NCI-H2196 (cell line): ENCODE results near the gene SNAPC2.

Source experiments
- DNase-seq: peaks from one replicate; lab custom pipeline; 2025; ENCODE audit not compliant: unreplicated experiment; lab: John Stamatoyannopoulos, UW

SNAPC2 gene, protein sequence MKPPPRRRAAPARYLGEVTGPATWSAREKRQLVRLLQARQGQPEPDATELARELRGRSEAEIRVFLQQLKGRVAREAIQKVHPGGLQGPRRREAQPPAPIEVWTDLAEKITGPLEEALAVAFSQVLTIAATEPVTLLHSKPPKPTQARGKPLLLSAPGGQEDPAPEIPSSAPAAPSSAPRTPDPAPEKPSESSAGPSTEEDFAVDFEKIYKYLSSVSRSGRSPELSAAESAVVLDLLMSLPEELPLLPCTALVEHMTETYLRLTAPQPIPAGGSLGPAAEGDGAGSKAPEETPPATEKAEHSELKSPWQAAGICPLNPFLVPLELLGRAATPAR

DNA sequence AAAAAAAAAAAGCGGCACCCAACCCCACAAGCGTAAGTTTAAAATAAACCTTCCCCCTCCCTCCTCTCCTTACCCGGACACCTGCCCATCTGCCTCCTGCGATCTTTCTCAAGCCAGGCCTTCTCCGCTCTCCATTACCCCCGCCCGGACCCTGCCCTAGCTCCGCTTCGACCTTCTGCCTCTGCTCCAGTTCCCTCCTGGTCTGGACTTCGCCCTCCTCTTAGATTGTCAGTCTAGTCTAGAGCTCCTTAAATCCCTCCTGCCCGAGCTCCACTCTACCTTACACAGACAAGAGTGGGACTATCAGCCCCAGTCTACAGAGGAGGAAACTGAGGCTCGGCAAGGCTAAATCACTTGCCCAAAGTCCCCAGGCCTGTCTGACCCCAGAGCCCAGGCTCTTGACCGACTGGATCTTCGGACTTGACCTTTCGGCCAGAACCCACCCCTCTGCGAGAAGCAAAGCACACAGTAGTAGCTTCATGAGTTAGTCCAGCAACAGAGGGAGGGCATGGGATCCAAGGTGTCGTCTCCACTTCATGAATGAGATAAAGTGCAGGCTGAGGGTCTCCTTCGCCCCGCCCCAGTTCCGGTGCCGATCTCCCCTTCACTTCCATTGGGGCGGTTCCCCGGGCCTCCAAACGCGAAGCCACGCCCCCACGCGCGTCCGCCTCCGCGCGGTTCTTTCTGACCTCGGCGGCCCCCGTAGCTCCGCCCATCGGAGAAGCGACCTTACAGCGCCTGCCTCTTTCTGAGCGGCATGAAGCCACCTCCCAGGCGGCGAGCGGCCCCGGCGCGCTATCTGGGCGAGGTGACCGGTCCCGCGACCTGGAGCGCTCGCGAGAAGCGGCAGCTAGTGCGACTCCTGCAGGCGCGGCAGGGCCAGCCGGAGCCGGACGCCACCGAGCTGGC, at the start of gene SNAPC2:
TSS of gene SNAPC2 (plus strand) at position 729 of the 909 bp plus-strand sequence. CDS start at position 758, 29 bp downstream.
- DNase-seq = peak; percentile 96

DNA sequence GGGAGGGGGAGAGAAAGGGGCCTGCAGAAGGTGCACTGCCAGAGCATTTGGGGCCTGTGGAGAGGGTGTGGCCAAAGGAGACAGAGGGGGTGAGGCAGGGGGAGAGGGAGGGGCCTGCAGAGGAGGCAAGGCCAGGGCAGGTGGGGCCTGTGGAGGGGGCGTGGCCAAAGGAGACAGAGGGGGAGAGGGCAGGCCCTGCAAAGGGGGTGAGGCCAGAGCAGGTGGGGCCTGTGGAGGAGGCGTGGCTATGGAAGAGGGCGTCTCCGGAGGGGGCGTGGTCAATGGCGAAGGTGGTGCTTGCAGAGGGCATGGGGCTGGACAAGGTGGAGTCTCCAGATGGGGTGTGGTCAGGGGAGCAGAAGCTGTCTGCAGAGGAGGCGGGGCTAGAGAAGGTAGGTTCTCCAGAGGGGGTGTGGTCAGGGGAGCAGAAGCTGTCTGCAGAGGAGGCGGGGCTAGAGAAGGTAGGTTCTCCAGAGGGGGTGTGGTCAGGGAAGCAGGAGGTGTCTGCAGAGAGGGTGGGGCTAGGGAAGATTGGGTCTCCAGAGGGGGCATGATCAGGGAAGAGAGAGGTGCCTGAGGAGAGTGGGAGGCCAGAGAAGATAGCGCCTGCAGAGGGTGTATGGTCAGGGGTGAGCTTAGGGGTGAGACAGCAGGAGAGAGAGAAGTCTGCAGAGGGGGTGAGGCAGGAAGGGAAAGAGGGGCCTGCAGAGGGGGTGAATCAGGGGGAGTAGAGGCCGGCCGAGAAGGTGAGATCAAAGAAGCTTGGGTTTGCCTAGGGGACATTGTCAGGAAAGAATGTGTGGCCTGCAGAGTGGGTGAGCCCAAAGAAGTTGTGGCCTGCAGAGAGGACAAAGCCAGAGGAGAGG, 49.3 kb upstream of the SNAPC2 start:
- peak; percentile 78 for DNase-seq

DNA sequence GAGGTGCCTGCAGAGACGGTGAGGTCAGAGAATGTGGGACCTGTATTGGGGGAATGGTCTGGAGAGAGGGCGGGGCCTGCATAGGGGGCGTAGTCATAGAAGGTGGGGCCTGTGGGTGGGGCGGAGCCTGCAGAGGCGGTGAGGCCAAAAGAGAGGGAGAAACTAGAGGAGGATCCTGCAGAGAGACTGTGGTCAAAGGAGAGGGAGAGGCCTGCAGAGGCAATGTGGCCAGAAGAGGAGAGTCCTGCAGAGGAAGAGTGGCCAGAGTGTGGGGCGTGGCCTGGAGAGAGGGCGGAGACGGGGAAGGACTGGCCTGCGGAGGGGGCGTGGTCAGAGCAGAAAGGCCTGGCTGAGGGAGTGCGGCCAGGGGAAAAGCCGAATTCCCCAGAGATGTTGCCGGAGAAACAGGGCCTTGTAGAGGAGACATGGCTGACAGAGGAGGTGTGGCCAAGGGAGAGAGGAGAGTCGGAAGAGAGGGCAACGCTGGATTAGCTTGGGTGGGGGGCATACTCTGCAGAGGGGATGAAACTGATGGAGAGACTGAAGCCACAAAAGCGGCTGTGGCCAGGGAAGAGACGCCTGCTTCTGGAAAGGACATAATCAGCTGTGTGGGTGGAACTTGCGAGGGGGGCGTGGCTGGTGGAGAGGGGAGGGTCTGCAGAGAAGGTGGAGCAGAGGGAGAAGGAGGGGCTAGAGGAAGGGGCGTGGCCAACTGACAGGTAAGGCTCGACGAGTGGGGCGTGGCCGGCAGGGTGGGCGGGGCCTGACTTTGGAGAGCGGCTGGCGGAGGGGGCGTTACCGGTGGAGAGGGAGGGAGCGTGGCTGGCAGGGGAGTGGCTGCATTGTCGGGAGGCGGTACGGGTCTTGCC, 48.5 kb upstream of the SNAPC2 start:
- peak; percentile 98 for DNase-seq

GRCh38 chr19:7872306-7873204, 47.6 kb upstream of the SNAPC2 start:
- DNase-seq = no peak

GRCh38 chr19:7873304-7874075, 46.6 kb upstream of the SNAPC2 start:
- DNase-seq = no peak

DNA sequence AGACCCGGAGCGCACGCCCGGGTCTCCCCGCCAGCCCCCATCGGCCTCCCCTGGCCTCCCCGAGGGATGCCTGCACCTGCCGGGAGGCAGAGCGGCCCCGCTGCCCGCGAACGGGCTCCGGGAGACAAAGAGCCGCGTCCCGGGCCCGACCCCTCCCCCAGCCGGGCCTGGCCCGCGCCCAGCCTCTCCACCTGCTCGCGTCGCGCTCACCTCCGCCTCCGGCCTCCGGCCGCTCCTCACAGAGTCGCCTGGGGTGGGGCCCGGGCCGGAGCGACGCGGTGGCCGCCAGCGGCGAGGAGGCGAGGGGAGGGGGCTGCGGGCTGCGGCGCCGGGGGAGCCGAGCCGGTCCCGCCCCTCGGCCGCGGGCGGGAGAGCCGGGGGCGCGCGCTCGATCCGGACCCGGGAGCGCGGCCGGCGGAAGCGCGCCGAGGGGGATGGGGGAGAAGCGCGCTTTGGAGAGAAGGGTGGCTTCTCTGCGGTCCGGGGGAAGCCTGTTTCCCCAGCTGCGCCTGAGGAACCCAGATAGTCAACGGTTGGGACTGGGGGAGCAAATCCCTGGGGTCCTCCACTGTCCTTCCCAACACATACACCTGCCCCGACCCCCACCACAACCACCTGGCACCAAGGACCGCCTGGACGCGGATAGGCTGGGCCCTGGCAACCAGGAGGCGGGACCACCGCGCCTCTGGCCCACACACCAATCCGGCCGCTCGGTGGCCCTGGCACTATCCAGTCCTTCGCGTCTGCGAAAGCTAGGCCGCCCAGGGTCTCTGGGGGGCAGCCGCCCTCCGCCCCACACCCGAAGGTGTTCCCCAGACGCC, 45.9 kb upstream of the SNAPC2 start, which contains the start of gene PRR36:
TSS of gene PRR36 (minus strand) at position 315 of the 821 bp plus-strand sequence. CDS start 701 bp downstream, outside the sequence.
- DNase-seq = peak; percentile 88

DNA sequence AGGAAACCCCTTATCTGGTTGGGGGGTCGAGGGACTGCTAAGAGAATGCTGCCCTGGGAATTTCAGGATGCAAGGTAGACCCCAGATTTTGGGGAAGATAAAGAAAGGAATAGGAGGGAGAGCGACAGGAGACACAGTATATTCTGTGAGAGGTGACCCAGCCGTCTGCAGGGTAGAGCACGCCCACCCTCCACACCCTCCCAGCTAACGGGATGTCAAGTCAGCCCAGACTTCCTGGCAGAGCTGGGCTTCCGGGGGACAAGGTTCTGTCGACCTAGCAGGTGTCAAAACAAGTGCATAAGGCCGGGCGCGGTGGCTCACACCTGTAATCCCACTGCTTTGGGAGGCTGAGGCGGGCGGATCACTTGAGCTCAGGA, 45.3 kb upstream of the SNAPC2 start:
- no peak for DNase-seq

- DNase-seq = no peak
Observed at GRCh38 chr19:7877249-7877836, 42.8 kb upstream of the SNAPC2 start.

- no peak for DNase-seq
Observed at GRCh38 chr19:7879111-7879807, 40.9 kb upstream of the SNAPC2 start.

- no peak for DNase-seq
Observed at GRCh38 chr19:7879836-7880235, 40.3 kb upstream of the SNAPC2 start.

DNA sequence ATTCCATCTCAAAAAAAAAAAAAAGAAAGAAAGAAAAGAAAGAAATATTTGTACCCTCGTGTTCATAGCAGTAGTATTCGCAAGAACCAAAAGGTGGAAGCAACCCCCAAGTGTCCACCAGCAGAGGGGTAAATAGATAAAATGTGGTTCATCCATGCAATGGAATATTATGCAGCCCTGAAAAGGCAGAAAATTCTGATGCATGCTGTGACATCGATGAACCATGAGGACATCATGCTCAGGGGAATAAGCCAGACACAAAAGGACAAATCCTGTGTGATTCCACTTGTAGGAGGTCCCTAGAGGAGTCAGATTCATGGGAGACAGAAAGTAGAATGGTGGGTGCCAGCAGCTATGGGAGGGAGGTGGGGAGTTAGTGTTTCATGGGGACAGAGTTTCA, 38.2 kb upstream of the SNAPC2 start:
- no peak for DNase-seq

- DNase-seq = no peak
Observed at GRCh38 chr19:7883105-7883504, 37.0 kb upstream of the SNAPC2 start.

DNA sequence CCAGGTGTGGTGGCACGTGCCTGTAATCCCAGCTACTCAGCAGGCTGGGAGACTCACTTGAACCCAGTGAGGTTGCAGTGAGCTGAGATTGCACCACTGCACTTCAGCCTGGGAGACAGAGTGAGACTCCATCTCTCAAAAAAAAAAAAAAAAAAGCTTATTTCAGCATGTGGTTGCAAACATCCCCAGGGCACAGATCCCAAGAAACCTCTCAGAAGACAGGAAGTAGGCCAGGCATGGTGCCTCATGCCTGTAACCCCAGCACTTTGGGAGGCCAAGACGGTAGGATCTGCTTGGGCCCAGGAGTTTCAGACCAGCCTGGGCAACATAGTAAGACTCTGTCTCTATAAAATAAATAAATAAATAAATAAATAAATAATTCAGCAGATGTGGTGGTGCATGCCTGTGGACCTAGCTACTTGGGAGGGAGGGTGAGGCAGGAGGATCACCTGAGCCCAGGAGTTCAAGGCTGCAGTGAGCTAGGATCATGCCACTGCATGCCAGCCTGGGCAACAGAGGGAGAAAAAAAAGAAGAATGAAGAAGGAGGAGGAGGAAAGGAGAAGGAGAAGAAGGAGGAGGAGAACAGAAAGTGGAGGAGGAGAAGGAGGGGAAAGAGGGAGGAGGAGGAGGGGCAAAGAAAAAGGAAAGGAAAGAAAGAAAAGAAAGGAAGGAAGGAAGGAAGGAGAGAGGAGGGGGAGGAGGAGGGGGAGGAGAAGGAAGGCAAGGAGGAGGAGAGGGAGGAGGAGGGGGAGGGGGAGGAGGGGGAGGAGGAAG, 36.2 kb upstream of the SNAPC2 start:
- no peak for DNase-seq

DNA sequence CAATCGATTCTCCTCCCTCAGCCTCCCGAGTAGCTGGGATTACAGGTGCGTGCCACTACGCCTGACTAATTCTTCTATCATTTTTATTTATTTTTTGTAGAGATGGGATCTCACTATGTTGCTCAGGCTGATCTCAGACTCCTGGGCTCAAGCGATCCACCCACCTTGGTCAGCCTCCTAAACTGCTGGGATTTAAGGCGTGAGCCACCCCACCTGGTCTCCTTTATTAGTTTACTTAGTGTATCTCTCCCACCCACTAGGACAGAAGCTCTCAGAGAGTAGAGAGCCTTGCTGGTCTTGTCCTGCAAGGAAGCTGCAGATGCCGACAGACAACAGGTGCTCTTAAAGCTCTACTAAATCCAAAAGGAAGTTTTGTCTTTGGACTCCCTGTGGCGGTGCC, 34.3 kb upstream of the SNAPC2 start:
- DNase-seq = no peak

- DNase-seq = no peak
Observed at GRCh38 chr19:7887408-7888144, 32.6 kb upstream of the SNAPC2 start.
